Liver (tissue), 9 donors: Measurements from ENCODE around the gene DNMT3A. TPM values are rescaled to one million over a fixed set of nuclear protein-coding genes. Genes with fewer than 3 reads are reported as not detected.

ENCODE experiments used
- DNase-seq: peaks from one replicate; pipeline ENCODE4 v3.0.0-alpha.2; 2017; ENCODE audit warnings: low spot score
- H3K27ac ChIP-seq, 2 donors: one replicate each; pipeline ENCODE4 v1.7.0; 2013; ENCODE audit warnings: inconsistent platforms in 2 of 2, low read length in 2 of 2, control low read depth in 1 of 2, low read depth in 1 of 2, mild to moderate bottlenecking in 1 of 2
- H3K27me3 ChIP-seq, 4 donors: one replicate each; pipeline versions ENCODE4 v1.6.1 to v1.7.0; 2013; ENCODE audit warnings: low read length in 3 of 4, inconsistent platforms in 1 of 4, mild to moderate bottlenecking in 1 of 4, moderate library complexity in 1 of 4; ENCODE audit not compliant: control insufficient read depth in 4 of 4, insufficient read depth in 4 of 4
- H3K36me3 ChIP-seq, 4 donors: one replicate each; pipeline versions ENCODE4 v1.6.1 to v1.7.0; 2013; ENCODE audit warnings: low read length in 3 of 4, mild to moderate bottlenecking in 3 of 4, low read depth in 1 of 4, moderate library complexity in 1 of 4; ENCODE audit not compliant: control insufficient read depth in 4 of 4, insufficient read depth in 3 of 4
- H3K4me1 ChIP-seq, 4 donors: one replicate each; pipeline versions ENCODE4 v1.6.1 to v1.7.0; 2013; ENCODE audit warnings: low read length in 3 of 4, mild to moderate bottlenecking in 3 of 4, moderate library complexity in 1 of 4; ENCODE audit not compliant: control insufficient read depth in 4 of 4, insufficient read depth in 4 of 4
- H3K4me3 ChIP-seq, 3 donors: one replicate each; pipeline versions ENCODE4 v1.6.1 to v1.7.0; 2013; ENCODE audit warnings: low read length in 3 of 3, control low read depth in 1 of 3, low read depth in 1 of 3, mild to moderate bottlenecking in 1 of 3
- H3K9ac ChIP-seq, 2 donors: one replicate each; pipeline ENCODE4 v1.7.0; 2013; ENCODE audit warnings: low read length in 2 of 2, mild to moderate bottlenecking in 2 of 2, moderate library complexity in 2 of 2, control low read depth in 1 of 2, low read depth in 1 of 2
- H3K9me3 ChIP-seq, 4 donors: one replicate each; pipeline versions ENCODE4 v1.6.1 to v1.7.0; 2013; ENCODE audit warnings: low read length in 3 of 4; ENCODE audit not compliant: control insufficient read depth in 4 of 4
- EGR1 ChIP-seq, 2 donors: IDR thresholded peaks; 2 replicates each; pipeline ENCODE4 v1.6.1; 2016 to 2018; ENCODE audit warnings: antibody characterized with exemption in 2 of 2, low read depth in 2 of 2
- FOXA2 ChIP-seq: IDR thresholded peaks from 2 replicates; pipeline ENCODE4 v1.6.1; 2016; ENCODE audit warnings: antibody characterized with exemption
- GABPA ChIP-seq, 2 donors: IDR thresholded peaks in 1 of 2; conservative IDR thresholded peaks in 1 of 2; 2 replicates each; pipeline ENCODE4 v1.6.1; 2016; ENCODE audit warnings: antibody characterized with exemption in 2 of 2, mild to moderate bottlenecking in 1 of 2, moderate library complexity in 1 of 2
- HNF4A ChIP-seq, 2 donors: conservative IDR thresholded peaks; 2 replicates each; pipeline ENCODE4 v1.6.1; 2016; ENCODE audit warnings: antibody characterized with exemption in 2 of 2, mild to moderate bottlenecking in 2 of 2
- HNF4G ChIP-seq: IDR thresholded peaks from 2 replicates; pipeline ENCODE4 v1.6.1; 2016; ENCODE audit warnings: antibody characterized with exemption
- JUND ChIP-seq, 2 donors: IDR thresholded peaks; 2 replicates each; pipeline ENCODE4 v1.6.1; 2016; ENCODE audit warnings: antibody characterized with exemption in 2 of 2
- RAD21 ChIP-seq, 2 donors: IDR thresholded peaks; 2 replicates each; pipeline ENCODE4 v1.6.1; 2016; ENCODE audit warnings: antibody characterized with exemption in 2 of 2, mild to moderate bottlenecking in 2 of 2
- RXRA ChIP-seq, 2 donors: IDR thresholded peaks; 2 replicates each; pipeline ENCODE4 v1.6.1; 2017 to 2018; ENCODE audit warnings: antibody characterized with exemption in 2 of 2, mild to moderate bottlenecking in 1 of 2
- YY1 ChIP-seq: IDR thresholded peaks from 2 replicates; pipeline ENCODE4 v1.6.1; 2016; ENCODE audit warnings: antibody characterized with exemption, mild to moderate bottlenecking
- WGBS: extraction: QIAGEN DNeasy Blood & Tissue Kit; methylation state at CpG from one replicate; pipeline ENCODE4 v1.1.7; 2013; 5-methylcytosine and 5-hydroxymethylcytosine counted together
- polyA plus RNA-seq, 2 donors: library from polyadenylated mRNA; stranded (reverse) in 1 of 2; unstranded in 1 of 2; fragments of 200-250 nt in 1 of 2; fragments of >200 nt in 1 of 2; fragmentation: Nextera tagmentation in 1 of 2; extraction: Ambion mirVana in 1 of 2; gene quantifications; one replicate each; pipeline versions ENCODE4 v1.2.1 to v1.2.3, GENCODE V29; 2013 to 2015
- total RNA-seq, 2 donors: library from RNA; depleted of rRNA; stranded (reverse); fragments of >200 nt; gene quantifications; one replicate each; pipeline ENCODE4 v1.2.3, GENCODE V29; 2014
- TF ChIP-seq, protein P1 (sequence below): IDR thresholded peaks from 2 replicates; pipeline ENCODE4 v1.6.1; 2016; ENCODE audit warnings: antibody characterized with exemption, mild to moderate bottlenecking
- TF ChIP-seq, protein P2 (sequence below): IDR thresholded peaks from 2 replicates; pipeline ENCODE4 v1.6.1; 2016; ENCODE audit warnings: antibody characterized with exemption
- TF ChIP-seq, protein P3 (sequence below): fragments of 150-350 bp; IDR thresholded peaks from 2 replicates; pipeline ENCODE4 v1.5.1; 2017; ENCODE audit warnings: improper control_type of control experiment, low read depth, low read length; ENCODE audit not compliant: missing input control
- donor health status: healthy.
- donor health status: healthy.
- donor health status: healthy.
- donor health status: healthy.
- donor health status: healthy.

The DNMT3A gene
- total and polyA plus RNA-seq, 4 donors = 3.5 to 24.2 (median 8.1) TPM

DNA sequence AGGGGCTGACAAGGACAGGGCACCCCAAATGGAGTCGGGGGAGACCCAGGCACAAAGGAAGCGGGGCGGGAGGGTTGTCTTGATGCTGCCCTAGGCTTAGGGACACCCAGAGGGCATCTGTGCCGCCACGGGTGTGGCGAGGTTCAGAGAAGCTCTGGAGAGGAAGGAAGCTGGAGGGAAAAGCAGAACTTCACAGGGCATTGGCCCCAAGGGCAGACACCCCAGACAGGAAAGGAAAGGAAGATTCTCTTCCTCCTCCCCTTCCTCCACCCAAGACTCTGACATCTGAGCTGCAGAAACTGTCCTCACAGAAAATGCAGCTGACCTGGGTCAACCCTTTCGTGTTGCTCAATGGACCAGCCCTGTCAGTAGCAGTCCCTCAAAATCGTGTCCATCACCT lies 25.6 kb downstream of the DNMT3A start (continued):
- TF ChIP-seq JUND (IDR thresholded peaks at IDR 0.05) = no peak

DNA sequence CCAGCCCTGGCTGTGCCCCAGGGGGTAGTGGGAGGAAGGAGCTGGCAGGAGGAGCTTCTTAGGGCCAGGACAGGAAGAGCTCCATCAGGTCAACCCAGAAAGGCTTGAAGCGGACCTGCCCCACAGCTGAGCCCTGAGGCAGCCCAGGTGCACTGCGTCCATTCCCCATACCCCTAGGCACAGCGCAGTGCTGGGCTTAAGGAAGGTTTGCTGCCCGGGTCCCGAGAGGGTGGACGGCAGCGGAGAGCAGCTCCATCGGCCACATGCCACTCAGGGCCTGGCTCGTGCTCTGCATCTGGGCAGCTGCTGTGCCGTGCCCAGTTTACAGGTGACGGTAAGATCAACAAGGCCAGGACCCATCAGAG lies 26.4 kb downstream of the DNMT3A start:
- no peak for DNase-seq
- H3K4me1 ChIP-seq = peaks cover 8 to 47% (median 33%) of the 10 kb centered on the region in 4 donors
- WGBS = 86% methylated on average over 11 of the region's 11 CpGs
- H3K4me3 ChIP-seq = no peak overlapping the region
- no peak for TF ChIP-seq YY1
- no peak for TF ChIP-seq HNF4A (conservative IDR thresholded peaks at IDR 0.05)
- TF ChIP-seq, protein P1, sequence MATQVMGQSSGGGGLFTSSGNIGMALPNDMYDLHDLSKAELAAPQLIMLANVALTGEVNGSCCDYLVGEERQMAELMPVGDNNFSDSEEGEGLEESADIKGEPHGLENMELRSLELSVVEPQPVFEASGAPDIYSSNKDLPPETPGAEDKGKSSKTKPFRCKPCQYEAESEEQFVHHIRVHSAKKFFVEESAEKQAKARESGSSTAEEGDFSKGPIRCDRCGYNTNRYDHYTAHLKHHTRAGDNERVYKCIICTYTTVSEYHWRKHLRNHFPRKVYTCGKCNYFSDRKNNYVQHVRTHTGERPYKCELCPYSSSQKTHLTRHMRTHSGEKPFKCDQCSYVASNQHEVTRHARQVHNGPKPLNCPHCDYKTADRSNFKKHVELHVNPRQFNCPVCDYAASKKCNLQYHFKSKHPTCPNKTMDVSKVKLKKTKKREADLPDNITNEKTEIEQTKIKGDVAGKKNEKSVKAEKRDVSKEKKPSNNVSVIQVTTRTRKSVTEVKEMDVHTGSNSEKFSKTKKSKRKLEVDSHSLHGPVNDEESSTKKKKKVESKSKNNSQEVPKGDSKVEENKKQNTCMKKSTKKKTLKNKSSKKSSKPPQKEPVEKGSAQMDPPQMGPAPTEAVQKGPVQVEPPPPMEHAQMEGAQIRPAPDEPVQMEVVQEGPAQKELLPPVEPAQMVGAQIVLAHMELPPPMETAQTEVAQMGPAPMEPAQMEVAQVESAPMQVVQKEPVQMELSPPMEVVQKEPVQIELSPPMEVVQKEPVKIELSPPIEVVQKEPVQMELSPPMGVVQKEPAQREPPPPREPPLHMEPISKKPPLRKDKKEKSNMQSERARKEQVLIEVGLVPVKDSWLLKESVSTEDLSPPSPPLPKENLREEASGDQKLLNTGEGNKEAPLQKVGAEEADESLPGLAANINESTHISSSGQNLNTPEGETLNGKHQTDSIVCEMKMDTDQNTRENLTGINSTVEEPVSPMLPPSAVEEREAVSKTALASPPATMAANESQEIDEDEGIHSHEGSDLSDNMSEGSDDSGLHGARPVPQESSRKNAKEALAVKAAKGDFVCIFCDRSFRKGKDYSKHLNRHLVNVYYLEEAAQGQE = no peak
- no peak for TF ChIP-seq EGR1 (IDR thresholded peaks at IDR 0.05; ENCODE audit: low read depth in 2 of 2)
- H3K9ac ChIP-seq = no peak overlapping the region
- H3K36me3 ChIP-seq = peaks cover 0 to 4% (median 1%) of the 10 kb centered on the region in 4 donors
- peak overlapping the region in 1 of 2 donors; percentile 46 for H3K27ac ChIP-seq
- H3K27me3 ChIP-seq = no peaks in the 10 kb centered on the region
- no peaks in the 10 kb centered on the region for H3K9me3 ChIP-seq

DNA sequence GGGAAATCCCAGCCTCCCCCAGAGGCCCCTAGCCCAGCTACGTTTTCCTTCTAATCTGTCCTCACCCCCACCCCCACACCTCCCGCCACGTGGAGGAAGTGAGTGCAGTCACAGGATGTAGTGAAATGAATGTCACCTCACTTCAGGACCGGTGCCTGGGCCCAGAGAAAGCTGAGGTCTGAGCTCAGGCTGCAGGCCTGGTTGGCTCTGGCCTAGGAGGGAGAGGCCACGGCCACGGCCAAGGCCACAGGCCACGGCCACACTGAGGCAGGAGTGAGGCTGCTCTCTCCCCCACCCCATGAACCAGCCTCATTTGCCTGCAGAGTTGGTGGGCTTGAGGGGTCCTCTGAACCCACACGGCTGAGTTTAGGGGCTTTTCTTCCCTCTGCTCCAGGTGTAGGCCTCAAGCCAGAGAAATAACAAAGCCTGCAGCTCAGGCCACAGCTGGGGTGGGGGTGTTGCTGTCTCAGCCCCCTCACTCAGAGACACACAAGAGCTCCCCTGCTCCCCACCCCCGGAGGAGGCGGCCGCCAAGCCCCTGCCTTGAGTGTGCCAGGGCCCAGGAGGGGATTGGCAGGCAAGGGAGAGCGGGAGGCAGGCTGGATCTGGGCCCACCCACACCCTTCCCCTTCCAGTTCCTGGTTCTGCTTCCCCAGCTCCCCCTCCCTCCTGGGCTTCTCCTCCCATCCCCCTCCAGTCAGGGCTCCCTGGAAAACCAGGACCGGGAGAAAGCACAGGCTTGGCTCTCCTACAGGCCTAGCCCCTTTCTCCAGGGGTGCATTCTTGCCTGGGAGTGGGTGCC lies 27.0 kb downstream of the DNMT3A start:
- Histone ChIP-seq H3K4me3 (no peak overlapping the region), H3K4me1 (peaks cover 8 to 50% (median 33%) of the 10 kb centered on the region in 4 donors), H3K9me3 (no peaks in the 10 kb centered on the region), H3K9ac (peak overlapping the region in 1 of 2 donors; percentile 34), H3K36me3 (peaks cover 0 to 4% (median 1%) of the 10 kb centered on the region in 4 donors), H3K27me3 (no peaks in the 10 kb centered on the region), H3K27ac (peak overlapping the region; percentile 46 to 51)
- 60% methylated on average over 13 of the region's 13 CpGs for WGBS
- no peak for DNase-seq
- no peak for TF ChIP-seq JUND (IDR thresholded peaks at IDR 0.05)
- no peak for TF ChIP-seq RAD21 (IDR thresholded peaks at IDR 0.05)
- TF ChIP-seq YY1 = no peak
- TF ChIP-seq RXRA (IDR thresholded peaks at IDR 0.05) = no peak
- TF ChIP-seq, protein P2, sequence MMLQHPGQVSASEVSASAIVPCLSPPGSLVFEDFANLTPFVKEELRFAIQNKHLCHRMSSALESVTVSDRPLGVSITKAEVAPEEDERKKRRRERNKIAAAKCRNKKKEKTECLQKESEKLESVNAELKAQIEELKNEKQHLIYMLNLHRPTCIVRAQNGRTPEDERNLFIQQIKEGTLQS = no peak
- TF ChIP-seq FOXA2 = no peak
- TF ChIP-seq HNF4G = no peak
- TF ChIP-seq GABPA (IDR thresholded peaks at IDR 0.05 in 1 of 2, conservative IDR thresholded peaks at IDR 0.05 in 1 of 2) = no peak
- TF ChIP-seq, protein P3, sequence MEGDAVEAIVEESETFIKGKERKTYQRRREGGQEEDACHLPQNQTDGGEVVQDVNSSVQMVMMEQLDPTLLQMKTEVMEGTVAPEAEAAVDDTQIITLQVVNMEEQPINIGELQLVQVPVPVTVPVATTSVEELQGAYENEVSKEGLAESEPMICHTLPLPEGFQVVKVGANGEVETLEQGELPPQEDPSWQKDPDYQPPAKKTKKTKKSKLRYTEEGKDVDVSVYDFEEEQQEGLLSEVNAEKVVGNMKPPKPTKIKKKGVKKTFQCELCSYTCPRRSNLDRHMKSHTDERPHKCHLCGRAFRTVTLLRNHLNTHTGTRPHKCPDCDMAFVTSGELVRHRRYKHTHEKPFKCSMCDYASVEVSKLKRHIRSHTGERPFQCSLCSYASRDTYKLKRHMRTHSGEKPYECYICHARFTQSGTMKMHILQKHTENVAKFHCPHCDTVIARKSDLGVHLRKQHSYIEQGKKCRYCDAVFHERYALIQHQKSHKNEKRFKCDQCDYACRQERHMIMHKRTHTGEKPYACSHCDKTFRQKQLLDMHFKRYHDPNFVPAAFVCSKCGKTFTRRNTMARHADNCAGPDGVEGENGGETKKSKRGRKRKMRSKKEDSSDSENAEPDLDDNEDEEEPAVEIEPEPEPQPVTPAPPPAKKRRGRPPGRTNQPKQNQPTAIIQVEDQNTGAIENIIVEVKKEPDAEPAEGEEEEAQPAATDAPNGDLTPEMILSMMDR = no peak
